HepG2 (cell line): ENCODE data around the gene MBD3. TPM values are rescaled to one million over a fixed set of nuclear protein-coding genes. Genes with fewer than 3 reads are reported as not detected.

Experiments used
- ASH2L ChIP-seq: fragments of 300-600, 200-600 bp; sonication (generic); IDR thresholded peaks from 2 replicates; pipeline ENCODE4 v1.7.0; 2017; ENCODE audit warnings: low read depth, mild to moderate bottlenecking, moderate library complexity, mixed read lengths, low read length; ENCODE audit not compliant: insufficient read length
- CSRNP1 ChIP-seq: sonication (generic); formaldehyde crosslinking; IDR thresholded peaks from 2 replicates; pipeline ENCODE4 v1.8.1; 2023; ENCODE audit warnings: mild to moderate bottlenecking, missing genetic modification reagents
- HNRNPL ChIP-seq: fragments of 200-400 bp; formaldehyde crosslinking; IDR thresholded peaks from 2 replicates; pipeline ENCODE4 v1.6.1; 2017; ENCODE audit warnings: mild to moderate bottlenecking, low read depth, low read length
- PCBP1 ChIP-seq: fragments of 200-400 bp; formaldehyde crosslinking; IDR thresholded peaks from 2 replicates; pipeline ENCODE4 v1.6.1; 2017; ENCODE audit warnings: mild to moderate bottlenecking, low read depth, low read length, borderline replicate concordance
- PRPF4 ChIP-seq: fragments of 200-400 bp; formaldehyde crosslinking; IDR thresholded peaks from 2 replicates; pipeline ENCODE4 v1.6.1; 2016; ENCODE audit warnings: low read length, low read depth; ENCODE audit not compliant: poor library complexity, severe bottlenecking
- RNF2 ChIP-seq: fragments of 450-650 bp; conservative IDR thresholded peaks from 2 replicates; pipeline ENCODE4 v1.6.1; 2016; ENCODE audit warnings: low read depth
- THAP8 ChIP-seq: sonication (generic); formaldehyde crosslinking; IDR thresholded peaks from 2 replicates; pipeline ENCODE4 v1.5.1; 2020; ENCODE audit warnings: missing genetic modification reagents, mild to moderate bottlenecking, borderline replicate concordance
- TRAFD1 ChIP-seq: sonication (generic); formaldehyde crosslinking; IDR thresholded peaks from 2 replicates; pipeline ENCODE4 v1.5.1; 2020; ENCODE audit warnings: missing genetic modification reagents, mild to moderate bottlenecking, borderline replicate concordance
- ZBTB3 ChIP-seq: sonication (generic); formaldehyde crosslinking; IDR thresholded peaks from 2 replicates; pipeline ENCODE4 v1.4.0; 2020; ENCODE audit warnings: low read depth, mild to moderate bottlenecking, moderate library complexity, missing genetic modification reagents, borderline replicate concordance
- ZC3H13 ChIP-seq: sonication (generic); formaldehyde crosslinking; IDR thresholded peaks from 2 replicates; pipeline ENCODE4 v1.8.1; 2023; ENCODE audit warnings: mild to moderate bottlenecking, missing genetic modification reagents, moderate library complexity
- ZFX ChIP-seq: sonication (generic); formaldehyde crosslinking; IDR thresholded peaks from 2 replicates; pipeline ENCODE4 v1.4.0; 2020; ENCODE audit warnings: mild to moderate bottlenecking, low read depth, missing genetic modification reagents, moderate library complexity
- ZMYM2 ChIP-seq: sonication (generic); formaldehyde crosslinking; IDR thresholded peaks from 2 replicates; pipeline ENCODE4 v1.8.0; 2022; ENCODE audit warnings: mild to moderate bottlenecking, missing genetic modification reagents
- ZNF253 ChIP-seq: sonication (generic); formaldehyde crosslinking; IDR thresholded peaks from 2 replicates; pipeline ENCODE4 v1.8.0; 2022; ENCODE audit warnings: mild to moderate bottlenecking, missing genetic modification reagents, borderline replicate concordance
- ZNF570 ChIP-seq: sonication (generic); formaldehyde crosslinking; IDR thresholded peaks from 2 replicates; pipeline ENCODE4 v1.4.0; 2020; ENCODE audit warnings: mild to moderate bottlenecking, missing genetic modification reagents, borderline replicate concordance
- ZNF589 ChIP-seq: sonication (generic); formaldehyde crosslinking; conservative IDR thresholded peaks from 2 replicates; pipeline ENCODE4 v1.8.0; 2022; ENCODE audit warnings: mild to moderate bottlenecking, moderate library complexity, missing genetic modification reagents
- ZNF710 ChIP-seq: sonication (generic); formaldehyde crosslinking; IDR thresholded peaks from 2 replicates; pipeline ENCODE4 v1.5.0; 2020; ENCODE audit warnings: mild to moderate bottlenecking, missing genetic modification reagents, borderline replicate concordance
- ZNF800 ChIP-seq: sonication (generic); formaldehyde crosslinking; IDR thresholded peaks from 2 replicates; pipeline ENCODE4 v1.4.0; 2020; ENCODE audit warnings: missing genetic modification reagents
- polyA plus RNA-seq, 8 experiments: library from polyadenylated mRNA; depleted of rRNA in 3 of 8; stranded (reverse) in 7 of 8; unstranded in 1 of 8; fragments of >200 nt; fragmentation: Illumina TruSeq in 4 of 8; extraction: Trizol in 4 of 8; gene quantifications; 2 replicates each; pipeline versions ENCODE4 v1.2.1 to v1.2.3, GENCODE V29; 2011 to 2016; ENCODE audit warnings: low read depth in 4 of 8, missing spikeins in 1 of 8, mixed read lengths in 1 of 8; ENCODE audit not compliant: insufficient read depth in 1 of 8
- total RNA-seq, 5 experiments: library from RNA; depleted of rRNA; stranded (reverse); fragments of >200 nt; fragmentation: Illumina TruSeq; extraction: Trizol; gene quantifications; 2 replicates each; pipeline ENCODE4 v1.2.3, GENCODE V29; 2016; ENCODE audit warnings: low read depth in 1 of 5
- TF ChIP-seq, protein P1 (sequence below): sonication (generic); formaldehyde crosslinking; IDR thresholded peaks from 2 replicates; pipeline ENCODE4 v1.4.0; 2020; ENCODE audit warnings: missing genetic modification reagents, mild to moderate bottlenecking, borderline replicate concordance

The MBD3 gene
- total and polyA plus RNA-seq, 2 of the 13 experiments (the other 11 are each of a cell fraction or from before 2014, with no cell fraction given) = 21.2 to 76.9 TPM

GRCh38 chr19:1591421-1592023, 1.1 kb downstream of the MBD3 start (continued):
- TF ChIP-seq THAP8 (CRISPR knock-in tag) = no peak
- TF ChIP-seq ZMYM2 = 0 out of 2 replicates have a peak, but pooled peaks have one; percentile 8
- no peak for TF ChIP-seq RNF2
- 0 out of 2 replicates have a peak, but pooled peaks have one; percentile 14 for TF ChIP-seq CSRNP1 (CRISPR knock-in tag)
- no peak for TF ChIP-seq PRPF4
- TF ChIP-seq PCBP1 = 0 out of 2 replicates have a peak, but pooled peaks have one; percentile 23
- TF ChIP-seq ZBTB3 (CRISPR knock-in tag) = 0 out of 2 replicates have a peak, but pooled peaks have one; percentile 16
- 0 out of 2 replicates have a peak, but pooled peaks have one; percentile 37 for TF ChIP-seq ZNF253 (CRISPR knock-in tag)
- TF ChIP-seq TRAFD1 (CRISPR knock-in tag) = peak; percentile 50; the same call in 1 of the 2 replicates
- TF ChIP-seq, protein P1, sequence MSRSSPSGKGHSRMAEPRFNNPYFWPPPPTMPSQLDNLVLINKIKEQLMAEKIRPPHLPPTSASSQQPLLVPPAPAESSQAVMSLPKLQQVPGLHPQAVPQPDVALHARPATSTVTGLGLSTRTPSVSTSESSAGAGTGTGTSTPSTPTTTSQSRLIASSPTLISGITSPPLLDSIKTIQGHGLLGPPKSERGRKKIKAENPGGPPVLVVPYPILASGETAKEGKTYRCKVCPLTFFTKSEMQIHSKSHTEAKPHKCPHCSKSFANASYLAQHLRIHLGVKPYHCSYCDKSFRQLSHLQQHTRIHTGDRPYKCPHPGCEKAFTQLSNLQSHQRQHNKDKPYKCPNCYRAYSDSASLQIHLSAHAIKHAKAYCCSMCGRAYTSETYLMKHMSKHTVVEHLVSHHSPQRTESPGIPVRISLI (CRISPR knock-in tag) = 0 out of 2 replicates have a peak, but pooled peaks have one; percentile 8
- 0 out of 2 replicates have a peak, but pooled peaks have one; percentile 4 for TF ChIP-seq HNRNPL
- TF ChIP-seq ZNF710 (CRISPR knock-in tag) = 0 out of 2 replicates have a peak, but pooled peaks have one; percentile 15
- TF ChIP-seq ZNF800 (CRISPR knock-in tag) = peak; percentile 10; the same call in 1 of the 2 replicates
- no peak for TF ChIP-seq ZNF589 (CRISPR knock-in tag)
- no peak for TF ChIP-seq ZFX
- 0 out of 2 replicates have a peak, but pooled peaks have one; percentile 43 for TF ChIP-seq ZC3H13
- no peak for TF ChIP-seq ZNF570 (CRISPR knock-in tag)
- TF ChIP-seq ASH2L = peak; percentile 14
